Small intestine (tissue), 7 donors: Measurements from ENCODE around the gene TNFAIP2. TPM values are rescaled to one million over a fixed set of nuclear protein-coding genes. Genes with fewer than 3 reads are reported as not detected.

Experiments
- DNase-seq, 2 donors: peaks; one replicate each; pipeline versions ENCODE4 v3.0.0 to v3.0.0-alpha.2; 2013
- FAIRE-seq: peaks from 2 replicates; lab custom pipeline; 2012; peaks lifted over from hg19 to GRCh38; lab: Jason Lieb, UNC
- H3K27ac ChIP-seq, 3 donors: one replicate each; pipeline ENCODE4 v1.5.1; 2013; ENCODE audit warnings: low read length in 2 of 3, mild to moderate bottlenecking in 2 of 3, control low read depth in 1 of 3, inconsistent platforms in 1 of 3, low read depth in 1 of 3, moderate library complexity in 1 of 3
- H3K27me3 ChIP-seq, 3 donors: one replicate each; pipeline ENCODE4 v1.6.1; 2013; ENCODE audit warnings: low read length in 3 of 3, inconsistent platforms in 1 of 3; ENCODE audit not compliant: control insufficient read depth in 3 of 3, insufficient read depth in 3 of 3
- H3K36me3 ChIP-seq, 3 donors: one replicate each; pipeline ENCODE4 v1.6.1; 2013; ENCODE audit warnings: low read length in 3 of 3, inconsistent platforms in 1 of 3, low read depth in 1 of 3, mild to moderate bottlenecking in 1 of 3, moderate library complexity in 1 of 3; ENCODE audit not compliant: control insufficient read depth in 3 of 3, insufficient read depth in 2 of 3
- H3K4me1 ChIP-seq, 3 donors: one replicate each; pipeline ENCODE4 v1.6.1; 2013; ENCODE audit warnings: low read length in 2 of 3, inconsistent platforms in 1 of 3, low read depth in 1 of 3, mild to moderate bottlenecking in 1 of 3, moderate library complexity in 1 of 3; ENCODE audit not compliant: control insufficient read depth in 3 of 3, insufficient read depth in 2 of 3
- H3K4me3 ChIP-seq, 3 donors: one replicate each; pipeline ENCODE4 v1.5.1; 2013; ENCODE audit warnings: low read length in 3 of 3, control low read depth in 1 of 3, inconsistent platforms in 1 of 3, low read depth in 1 of 3, mild to moderate bottlenecking in 1 of 3, moderate library complexity in 1 of 3
- H3K9me3 ChIP-seq, 2 donors: one replicate each; pipeline ENCODE4 v1.6.1; 2013; ENCODE audit warnings: low read depth in 1 of 2, low read length in 1 of 2; ENCODE audit not compliant: control insufficient read depth in 2 of 2, insufficient read depth in 1 of 2
- WGBS, 3 donors: extraction: QIAGEN DNeasy Blood & Tissue Kit; methylation state at CpG; one replicate each; pipeline ENCODE4 v1.1.7; 2013; 5-methylcytosine and 5-hydroxymethylcytosine counted together
- polyA plus RNA-seq, 4 donors: library from polyadenylated mRNA; stranded (reverse) in 3 of 4; unstranded in 1 of 4; fragments of 200-250 nt in 3 of 4; fragments of 120-200 nt in 1 of 4; gene quantifications; one replicate each; pipeline versions ENCODE4 v1.2.1 to v1.2.3, GENCODE V29; 2013
- donor health status: healthy with polysubstance abuse.
- donor health status: control.
- donor health status: control.
- donor health status: Bipolar disorder and iron deficiency.
- donor health status: healthy.

Gene TNFAIP2
- polyA plus RNA-seq, 4 donors, result 7.2 to 42.9 (median 15.4) TPM

DNA sequence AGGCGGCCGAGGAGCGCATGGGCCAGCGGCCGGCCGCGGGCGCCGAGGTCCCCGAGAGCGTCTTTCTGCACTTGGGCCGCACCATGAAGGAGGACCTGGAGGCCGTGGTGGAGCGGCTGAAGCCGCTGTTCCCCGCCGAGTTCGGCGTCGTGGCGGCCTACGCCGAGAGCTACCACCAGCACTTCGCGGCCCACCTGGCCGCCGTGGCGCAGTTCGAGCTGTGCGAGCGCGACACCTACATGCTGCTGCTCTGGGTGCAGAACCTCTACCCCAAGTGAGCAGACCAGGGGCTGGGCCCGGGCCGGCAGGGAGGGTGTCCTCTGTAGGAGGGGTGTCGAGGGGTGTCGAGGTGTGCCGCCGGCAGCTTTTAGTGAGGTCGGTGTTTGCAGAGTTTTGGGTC lies 4.1 kb downstream of the TNFAIP2 start:
- no peaks in the 10 kb centered on the region for H3K9me3 ChIP-seq
- DNase-seq, result no peak
- H3K4me3 ChIP-seq, result peak overlapping the region in 1 of 3 donors; percentile 8
- peaks cover 0 to 8% (median 2%) of the 10 kb centered on the region in 3 donors for H3K36me3 ChIP-seq
- H3K27me3 ChIP-seq, result peaks cover 3 to 46% (median 3%) of the 10 kb centered on the region in 3 donors
- 31 to 57% (median 53%) methylated on average over 21 to 39 of the region's 39 CpGs for WGBS, 3 donors
- H3K4me1 ChIP-seq, result peaks cover 0 to 21% (median 2%) of the 10 kb centered on the region in 3 donors
- FAIRE-seq, result no peak
- no peak overlapping the region for H3K27ac ChIP-seq

DNA sequence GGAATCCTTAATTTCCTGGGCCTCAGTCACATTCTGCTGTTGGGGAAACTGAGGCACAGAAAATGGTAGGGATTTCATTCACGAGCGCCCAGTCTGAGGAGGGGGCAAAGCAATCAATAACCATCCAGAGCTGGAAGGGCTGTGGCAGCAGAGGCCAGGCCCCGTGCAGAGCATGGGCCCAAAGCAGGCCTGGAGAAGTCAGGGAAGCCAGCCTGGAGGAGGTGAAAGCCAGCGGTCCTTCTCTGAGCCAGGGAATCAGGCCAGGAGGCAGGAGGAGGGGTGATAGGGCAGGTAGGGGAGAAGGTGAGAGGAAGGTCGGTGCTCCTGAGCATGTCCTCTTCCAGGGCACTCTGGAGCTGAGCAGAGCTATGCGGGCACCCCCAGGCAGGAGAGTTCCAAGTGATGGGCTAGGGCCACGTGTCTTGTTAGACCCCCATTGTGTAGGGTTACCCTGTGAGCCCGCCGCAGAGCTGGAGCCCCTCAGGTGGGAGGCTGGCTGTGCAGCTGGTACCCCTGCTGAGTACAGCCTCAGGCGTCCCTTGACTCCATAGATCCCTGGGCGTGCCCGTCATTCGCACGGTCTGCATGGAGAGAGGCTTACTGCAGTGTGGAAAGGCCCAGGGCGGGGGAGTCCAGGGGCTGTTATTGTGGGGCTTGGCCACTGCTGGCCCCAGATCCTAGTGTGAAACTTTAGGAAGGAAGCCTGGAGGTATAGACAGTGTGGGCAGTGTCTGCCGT lies 4.8 kb downstream of the TNFAIP2 start:
- no peak for FAIRE-seq
- peaks cover 0 to 14% (median 2%) of the 10 kb centered on the region in 3 donors for H3K36me3 ChIP-seq
- WGBS, 3 donors, result 75 to 91% (median 83%) methylated on average over 16 of the region's 16 CpGs
- DNase-seq, result no peak
- H3K4me3 ChIP-seq, result no peak overlapping the region
- peaks cover 0 to 39% (median 3%) of the 10 kb centered on the region in 3 donors for H3K27me3 ChIP-seq
- H3K27ac ChIP-seq, result no peak overlapping the region
- no peaks in the 10 kb centered on the region for H3K9me3 ChIP-seq
- peaks cover 0 to 15% (median 0%) of the 10 kb centered on the region in 3 donors for H3K4me1 ChIP-seq

DNA sequence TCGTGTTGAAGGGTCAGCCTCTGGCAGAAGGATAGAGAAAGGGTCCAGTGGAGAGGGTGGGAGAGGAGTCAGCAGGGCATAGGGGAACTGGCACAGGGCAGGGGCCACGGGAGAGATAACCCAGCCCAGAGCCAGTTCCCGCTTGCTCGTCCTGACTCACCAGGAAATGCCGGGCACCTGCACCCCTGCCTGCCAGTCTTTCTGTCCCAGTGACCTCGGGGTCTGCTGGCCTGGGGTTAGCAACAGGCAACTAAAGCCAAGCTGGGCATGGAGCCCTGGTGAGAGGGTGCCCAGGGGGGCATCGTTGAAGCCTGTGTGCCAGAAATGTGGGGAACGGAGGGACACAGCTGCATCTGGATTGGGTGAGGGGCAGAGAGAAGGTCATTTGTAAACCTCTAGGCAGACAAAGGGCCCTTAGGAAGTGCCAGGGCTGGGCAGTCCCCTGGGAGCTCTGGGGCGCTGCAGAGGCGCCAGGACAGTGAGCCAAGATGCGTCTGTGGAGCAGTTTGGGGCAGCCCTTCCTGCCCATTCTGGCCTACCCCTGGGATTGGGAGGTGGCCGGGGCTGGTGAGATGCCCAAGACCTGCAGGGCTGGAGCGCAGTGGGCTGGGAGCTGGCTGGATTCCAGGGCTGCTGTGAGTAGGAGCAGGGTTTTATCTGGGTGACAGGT lies 5.5 kb downstream of the TNFAIP2 start:
- Histone ChIP-seq H3K9me3 (no peaks in the 10 kb centered on the region), H3K4me1 (peaks cover 0 to 12% (median 0%) of the 10 kb centered on the region in 3 donors), H3K36me3 (peaks cover 0 to 21% (median 2%) of the 10 kb centered on the region in 3 donors), H3K27ac (no peak overlapping the region), H3K4me3 (no peak overlapping the region), H3K27me3 (peaks cover 0 to 34% (median 3%) of the 10 kb centered on the region in 3 donors)
- DNase-seq (no peak), FAIRE-seq (no peak)
- WGBS, 3 donors, result 49 to 72% (median 55%) methylated on average over 11 to 13 of the region's 13 CpGs

DNA sequence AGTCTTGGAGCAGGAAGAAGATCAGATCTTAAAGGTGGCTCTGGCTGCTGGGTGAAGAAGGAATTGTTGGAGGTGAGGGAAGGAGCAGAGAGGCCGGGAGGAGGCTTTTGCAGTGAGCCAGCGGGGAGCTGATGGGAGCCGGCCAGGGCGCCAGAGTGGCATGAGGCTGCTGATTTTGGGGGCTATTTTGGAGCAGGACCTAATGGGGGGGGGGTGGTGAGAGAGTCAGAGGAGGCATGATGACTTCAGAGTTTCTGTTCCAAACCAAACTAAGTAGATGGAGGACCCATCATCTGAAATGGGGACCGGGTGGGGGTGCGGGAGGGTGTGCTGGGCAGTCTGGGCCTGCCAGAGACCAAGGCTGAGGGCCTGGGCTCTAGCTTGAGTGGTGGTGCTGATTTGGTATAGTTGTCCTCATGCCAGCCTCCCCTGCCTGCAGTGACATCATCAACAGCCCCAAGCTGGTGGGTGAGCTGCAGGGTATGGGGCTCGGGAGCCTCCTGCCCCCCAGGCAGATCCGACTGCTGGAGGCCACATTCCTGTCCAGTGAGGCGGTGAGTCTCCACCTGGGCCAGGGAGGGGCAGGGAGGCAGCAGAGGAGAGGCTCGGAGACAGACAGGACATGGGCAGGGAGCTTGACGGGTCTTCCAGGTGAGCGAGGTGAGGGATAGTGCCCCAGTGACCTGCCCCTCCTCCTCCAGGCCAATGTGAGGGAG lies 6.2 kb downstream of the TNFAIP2 start:
- FAIRE-seq (no peak), DNase-seq (no peak)
- no peak overlapping the region for H3K27ac ChIP-seq
- H3K36me3 ChIP-seq, result peaks cover 0 to 25% (median 2%) of the 10 kb centered on the region in 3 donors
- 84 to 90% (median 84%) methylated on average over 11 to 12 of the region's 12 CpGs for WGBS, 3 donors
- peaks cover 0 to 27% (median 0%) of the 10 kb centered on the region in 3 donors for H3K27me3 ChIP-seq
- peaks cover 0 to 8% (median 0%) of the 10 kb centered on the region in 3 donors for H3K4me1 ChIP-seq
- H3K4me3 ChIP-seq, result no peak overlapping the region
- H3K9me3 ChIP-seq, result no peaks in the 10 kb centered on the region

DNA sequence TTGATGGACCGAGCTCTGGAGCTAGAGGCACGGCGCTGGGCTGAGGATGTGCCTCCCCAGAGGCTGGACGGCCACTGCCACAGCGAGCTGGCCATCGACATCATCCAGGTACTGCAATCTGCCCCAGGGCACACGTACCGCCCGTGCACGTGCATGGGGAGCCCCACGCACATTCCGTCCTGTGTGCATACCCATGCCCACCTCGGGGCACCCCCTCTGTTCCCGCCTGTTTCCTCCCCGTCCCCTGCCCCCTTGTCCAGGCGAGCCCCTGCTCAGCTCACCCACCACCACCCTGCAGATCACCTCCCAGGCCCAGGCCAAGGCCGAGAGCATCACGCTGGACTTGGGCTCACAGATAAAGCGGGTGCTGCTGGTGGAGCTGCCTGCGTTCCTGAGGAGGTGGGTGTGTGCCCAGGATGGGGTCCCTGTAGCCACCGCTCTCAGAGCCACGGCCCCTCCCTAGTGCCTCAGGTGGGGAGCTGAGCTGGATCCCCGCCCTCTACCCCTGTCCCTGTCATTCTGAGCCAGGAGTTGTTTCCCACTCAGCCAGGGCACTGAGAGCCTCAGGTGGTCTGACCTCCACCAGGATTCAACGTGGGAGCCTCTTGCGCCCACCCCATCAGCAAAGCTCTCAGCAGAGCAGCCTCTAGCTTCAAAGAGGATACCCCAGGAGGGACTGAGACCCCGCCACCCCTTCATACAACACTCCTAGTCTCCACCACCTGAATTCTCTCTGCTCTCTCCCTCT lies 6.9 kb downstream of the TNFAIP2 start:
- 85 to 88% (median 88%) methylated on average over 24 to 26 of the region's 26 CpGs for WGBS, 3 donors
- Histone ChIP-seq H3K4me1 (peaks cover 0 to 8% (median 0%) of the 10 kb centered on the region in 3 donors), H3K27me3 (peaks cover 0 to 19% (median 0%) of the 10 kb centered on the region in 3 donors), H3K9me3 (no peaks in the 10 kb centered on the region), H3K4me3 (no peak overlapping the region), H3K27ac (peak overlapping the region in 1 of 3 donors; percentile 0), H3K36me3 (peaks cover 0 to 28% (median 2%) of the 10 kb centered on the region in 3 donors)
- FAIRE-seq, result no peak
- DNase-seq, result no peak

DNA sequence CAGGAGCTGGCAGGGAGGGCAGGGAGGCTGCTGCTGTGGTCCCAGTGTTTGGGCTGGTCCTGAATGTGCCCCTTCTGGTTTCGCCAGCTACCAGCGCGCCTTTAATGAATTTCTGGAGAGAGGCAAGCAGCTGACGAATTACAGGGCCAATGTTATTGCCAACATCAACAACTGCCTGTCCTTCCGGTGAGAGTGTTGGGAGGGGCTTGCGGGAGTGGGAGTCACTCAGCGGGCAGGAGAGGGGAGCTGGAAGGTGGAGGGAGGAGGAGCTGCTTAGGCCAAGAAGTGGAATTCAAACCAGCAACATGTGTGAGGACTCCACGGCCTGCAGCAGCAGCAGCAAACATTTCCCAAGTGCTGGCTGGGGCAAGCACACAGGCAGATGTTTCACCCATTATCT lies 7.7 kb downstream of the TNFAIP2 start:
- peaks cover 0 to 12% (median 0%) of the 10 kb centered on the region in 3 donors for H3K27me3 ChIP-seq
- no peak for DNase-seq
- no peaks in the 10 kb centered on the region for H3K9me3 ChIP-seq
- H3K27ac ChIP-seq, result peak overlapping the region in 1 of 3 donors; percentile 0
- peaks cover 0 to 33% (median 2%) of the 10 kb centered on the region in 3 donors for H3K36me3 ChIP-seq
- H3K4me3 ChIP-seq, result no peak overlapping the region
- 66 to 80% (median 78%) methylated on average over 8 of the region's 8 CpGs for WGBS, 3 donors
- no peak for FAIRE-seq
- H3K4me1 ChIP-seq, result peaks cover 0 to 8% (median 0%) of the 10 kb centered on the region in 3 donors

DNA sequence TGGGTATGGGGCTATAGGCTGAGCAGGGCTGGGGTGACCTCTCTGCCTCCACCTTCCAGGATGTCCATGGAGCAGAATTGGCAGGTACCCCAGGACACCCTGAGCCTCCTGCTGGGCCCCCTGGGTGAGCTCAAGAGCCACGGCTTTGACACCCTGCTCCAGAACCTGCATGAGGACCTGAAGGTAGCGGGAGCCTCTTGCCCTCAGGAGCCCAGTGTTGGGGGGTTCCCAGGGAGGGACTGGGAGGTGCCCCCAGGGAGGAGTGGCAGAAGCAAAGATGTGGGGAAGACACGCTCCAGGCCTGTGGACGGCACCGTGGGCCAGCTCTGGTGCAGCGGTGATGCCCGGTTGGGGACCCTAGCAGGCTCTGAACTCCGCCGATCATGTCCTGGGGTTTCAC lies 8.3 kb downstream of the TNFAIP2 start:
- WGBS, 3 donors, result 90 to 92% (median 90%) methylated on average over 4 to 9 of the region's 9 CpGs
- DNase-seq, result no peak

More for the DNA sequence above, 8.3 kb downstream of the TNFAIP2 start:
- no peak for FAIRE-seq
- H3K9me3 ChIP-seq, result no peaks in the 10 kb centered on the region
- H3K4me3 ChIP-seq, result no peak overlapping the region
- peaks cover 0 to 7% (median 0%) of the 10 kb centered on the region in 3 donors for H3K4me1 ChIP-seq
- H3K36me3 ChIP-seq, result peaks cover 0 to 35% (median 2%) of the 10 kb centered on the region in 3 donors
- H3K27me3 ChIP-seq, result peaks cover 0 to 6% (median 0%) of the 10 kb centered on the region in 3 donors
- no peak overlapping the region for H3K27ac ChIP-seq
